ENCODE data around the gene KYAT1. TPM values are rescaled to one million over a fixed set of nuclear protein-coding genes. Genes with fewer than 3 reads are reported as not detected.

The KYAT1 gene
- total and polyA plus RNA-seq, 2 of the 13 experiments (the other 11 are each of a cell fraction or from before 2014, with no cell fraction given), result 9.2 to 46.5 TPM

- TF ChIP-seq IKZF5 (CRISPR knock-in tag; IDR thresholded peaks at IDR 0.05), result 0 out of 2 replicates have a peak, but pooled peaks have one; percentile 12
- 0 out of 2 replicates have a peak, but pooled peaks have one; percentile 11 for TF ChIP-seq NR2F6 (IDR thresholded peaks at IDR 0.05)
- no peak for TF ChIP-seq NR2F6 (CRISPR knock-in tag; IDR thresholded peaks at IDR 0.05)
- no peak for TF ChIP-seq ZNF234 (CRISPR knock-in tag; conservative IDR thresholded peaks at IDR 0.05)
- no peak for TF ChIP-seq HNF1A (IDR thresholded peaks at IDR 0.05; ENCODE audit: low read depth)
- no peak for TF ChIP-seq HNF1A (CRISPR knock-in tag; IDR thresholded peaks at IDR 0.05; ENCODE audit: borderline replicate concordance)
- TF ChIP-seq NFRKB (IDR thresholded peaks at IDR 0.05), result no peak
- TF ChIP-seq ZBTB4 (CRISPR knock-in tag; IDR thresholded peaks at IDR 0.05; ENCODE audit: borderline replicate concordance), result no peak
- peak; percentile 34; the same call in 1 of the 2 replicates for TF ChIP-seq GFI1 (CRISPR knock-in tag; IDR thresholded peaks at IDR 0.05; ENCODE audit: borderline replicate concordance)
- TF ChIP-seq WIZ (CRISPR knock-in tag; IDR thresholded peaks at IDR 0.05), result 0 out of 2 replicates have a peak, but pooled peaks have one; percentile 43
- TF ChIP-seq ZC3H4 (CRISPR knock-in tag; IDR thresholded peaks at IDR 0.05; ENCODE audit: borderline replicate concordance), result no peak
- TF ChIP-seq ZZZ3 (CRISPR knock-in tag; IDR thresholded peaks at IDR 0.05; ENCODE audit: borderline replicate concordance), result no peak
- TF ChIP-seq SAP130 (CRISPR knock-in tag; IDR thresholded peaks at IDR 0.05; ENCODE audit: low read depth), result no peak
- TF ChIP-seq ZNF629 (CRISPR knock-in tag; conservative IDR thresholded peaks at IDR 0.05), result peak; percentile 84
- TF ChIP-seq FOXO1 (CRISPR knock-in tag; IDR thresholded peaks at IDR 0.05), result no peak
- no peak for TF ChIP-seq ZSCAN29 (CRISPR knock-in tag; conservative IDR thresholded peaks at IDR 0.05)
- no peak for TF ChIP-seq ZNF691 (CRISPR knock-in tag; IDR thresholded peaks at IDR 0.05; ENCODE audit: borderline replicate concordance, low read depth)
- no peak for TF ChIP-seq MAX (IDR thresholded peaks at IDR 0.05)
- TF ChIP-seq HES4 (CRISPR knock-in tag; IDR thresholded peaks at IDR 0.05; ENCODE audit: borderline replicate concordance), result no peak
These were observed 32.4 kb upstream of the KYAT1 start (continued) for GRCh38 chr9:128913995-128914772.
